WTC11 (cell line): Measurements from ENCODE around the gene EGFR. TPM values are rescaled to one million over a fixed set of nuclear protein-coding genes. Genes with fewer than 3 reads are reported as not detected.

ENCODE experiments used
- ATAC-seq: fragments of 200-7000 bp; cut with Tn5 transposase; 2 replicates; pipeline ENCODE4 v1.10.0; 2021; ENCODE audit warnings: mild to moderate bottlenecking, moderate library complexity
- CTCF ChIA-PET: fragments of 300-600 bp; sonication (Branson Sonifier 250); formaldehyde crosslinking; loops from one replicate; lab custom pipeline; 2021; ENCODE audit warnings: antibody characterized with exemption; lab: Charles Lee
- POLR2A ChIA-PET: fragments of 350-600 bp; sonication (Branson Sonifier 250); formaldehyde crosslinking; loops from one replicate; lab custom pipeline; 2021; ENCODE audit warnings: antibody characterized with exemption; lab: Charles Lee
- DNase-seq: peaks from one replicate; pipeline ENCODE4 v3.0.0; 2021; ENCODE audit warnings: low spot score
- H3K27ac Mint-ChIP-seq: 2 replicates; pipeline ENCODE4 v1.8.0; 2021; ENCODE audit warnings: mixed read lengths
- H3K27me3 Mint-ChIP-seq: 2 replicates; pipeline ENCODE4 v1.8.0; 2021; ENCODE audit warnings: low read depth, mild to moderate bottlenecking, moderate library complexity, mixed read lengths
- H3K36me3 Mint-ChIP-seq: 2 replicates; pipeline ENCODE4 v1.8.0; 2021; ENCODE audit warnings: mixed read lengths
- H3K4me1 Mint-ChIP-seq: 2 replicates; pipeline ENCODE4 v1.8.0; 2022; ENCODE audit warnings: mixed read lengths
- H3K4me3 Mint-ChIP-seq: 2 replicates; pipeline ENCODE4 v1.8.0; 2021; ENCODE audit warnings: mild to moderate bottlenecking, moderate library complexity, mixed read lengths
- H3K9me3 Mint-ChIP-seq: 2 replicates; pipeline ENCODE4 v1.8.0; 2021; ENCODE audit warnings: mixed read lengths
- AFF4 ChIP-seq: sonication (generic); formaldehyde crosslinking; IDR thresholded peaks from 2 replicates; pipeline ENCODE4 v1.8.1; 2023; ENCODE audit warnings: mild to moderate bottlenecking, missing genetic modification reagents, borderline replicate concordance
- CBFB ChIP-seq: sonication (generic); formaldehyde crosslinking; IDR thresholded peaks from 2 replicates; pipeline ENCODE4 v1.8.1; 2022; ENCODE audit warnings: mild to moderate bottlenecking, low read depth, missing genetic modification reagents
- EMX1 ChIP-seq: fragments of 250-450 bp; sonication (Bioruptor Pico); IDR thresholded peaks from 2 replicates; pipeline ENCODE4 v1.8.0; 2021; ENCODE audit warnings: mild to moderate bottlenecking
- FOXK1 ChIP-seq: sonication (generic); formaldehyde crosslinking; IDR thresholded peaks from 2 replicates; pipeline ENCODE4 v1.8.0; 2022; ENCODE audit warnings: mild to moderate bottlenecking, moderate library complexity, missing genetic modification reagents
- FOXP4 ChIP-seq: sonication (generic); formaldehyde crosslinking; IDR thresholded peaks from 2 replicates; pipeline ENCODE4 v1.8.0; 2022; ENCODE audit warnings: mild to moderate bottlenecking, missing genetic modification reagents
- IRF2 ChIP-seq: sonication (generic); formaldehyde crosslinking; IDR thresholded peaks from 2 replicates; pipeline ENCODE4 v1.8.0; 2022; ENCODE audit warnings: low read depth, missing genetic modification reagents, borderline replicate concordance
- MYBL2 ChIP-seq: sonication (generic); formaldehyde crosslinking; IDR thresholded peaks from 2 replicates; pipeline ENCODE4 v1.8.1; 2023; ENCODE audit warnings: mild to moderate bottlenecking, moderate library complexity, missing genetic modification reagents
- NFATC4 ChIP-seq: fragments of 250-450 bp; sonication (Bioruptor Pico); IDR thresholded peaks from 2 replicates; pipeline ENCODE4 v1.9.0; 2021; ENCODE audit warnings: mild to moderate bottlenecking
- TCF7 ChIP-seq: sonication (generic); formaldehyde crosslinking; IDR thresholded peaks from 2 replicates; pipeline ENCODE4 v1.8.0; 2022; ENCODE audit warnings: mild to moderate bottlenecking, low read depth, missing genetic modification reagents, moderate library complexity
- ZNF138 ChIP-seq: sonication (generic); formaldehyde crosslinking; conservative IDR thresholded peaks from 2 replicates; pipeline ENCODE4 v1.8.1; 2022; ENCODE audit warnings: mild to moderate bottlenecking, moderate library complexity, missing genetic modification reagents
- ZNF512 ChIP-seq: sonication (generic); formaldehyde crosslinking; IDR thresholded peaks from 2 replicates; pipeline ENCODE4 v1.8.1; 2022; ENCODE audit warnings: missing genetic modification reagents, borderline replicate concordance
- ZNF671 ChIP-seq: fragments of 250-450 bp; sonication (Bioruptor Pico); IDR thresholded peaks from 2 replicates; pipeline ENCODE4 v1.8.0; 2021; ENCODE audit warnings: mild to moderate bottlenecking
- total RNA-seq: library from RNA; stranded (reverse); gene quantifications from 3 replicates; pipeline ENCODE4 v1.2.3, GENCODE V29; 2021
- TF ChIP-seq, protein P1 (sequence below): fragments of 250-450 bp; sonication (Bioruptor Pico); IDR thresholded peaks from 2 replicates; pipeline ENCODE4 v1.9.0; 2021; ENCODE audit warnings: mild to moderate bottlenecking
- TF ChIP-seq, protein P2 (sequence below): sonication (generic); formaldehyde crosslinking; IDR thresholded peaks from 2 replicates; pipeline ENCODE4 v1.8.0; 2023; ENCODE audit warnings: missing genetic modification reagents

EGFR gene
- total RNA-seq, 1 experiment from 2014 or later, result 5.9 TPM

GRCh38 chr7:55210716-55211115 lies 191.9 kb downstream of the EGFR start:
- POLR2A ChIA-PET, result no interaction called here
- H3K27ac Mint-ChIP-seq, result no peak overlapping the region

More at GRCh38 chr7:55210716-55211115, 191.9 kb downstream of the EGFR start:
- CTCF ChIA-PET, result interaction anchor here (0.6 to 6.5 kb wide), 4 partner anchors 40 to 68 kb away, joined by 3 to 36 read pairs (median 6); no protein-coding TSS in a partner anchor
- no peak overlapping the region for H3K4me3 Mint-ChIP-seq
- no peaks in the 10 kb centered on the region for H3K27me3 Mint-ChIP-seq
- no peaks in the 10 kb centered on the region for H3K9me3 Mint-ChIP-seq
- peaks cover 3% of the 10 kb centered on the region; the same call in 1 of the 2 replicates for H3K36me3 Mint-ChIP-seq
- TF ChIP-seq, protein P1, sequence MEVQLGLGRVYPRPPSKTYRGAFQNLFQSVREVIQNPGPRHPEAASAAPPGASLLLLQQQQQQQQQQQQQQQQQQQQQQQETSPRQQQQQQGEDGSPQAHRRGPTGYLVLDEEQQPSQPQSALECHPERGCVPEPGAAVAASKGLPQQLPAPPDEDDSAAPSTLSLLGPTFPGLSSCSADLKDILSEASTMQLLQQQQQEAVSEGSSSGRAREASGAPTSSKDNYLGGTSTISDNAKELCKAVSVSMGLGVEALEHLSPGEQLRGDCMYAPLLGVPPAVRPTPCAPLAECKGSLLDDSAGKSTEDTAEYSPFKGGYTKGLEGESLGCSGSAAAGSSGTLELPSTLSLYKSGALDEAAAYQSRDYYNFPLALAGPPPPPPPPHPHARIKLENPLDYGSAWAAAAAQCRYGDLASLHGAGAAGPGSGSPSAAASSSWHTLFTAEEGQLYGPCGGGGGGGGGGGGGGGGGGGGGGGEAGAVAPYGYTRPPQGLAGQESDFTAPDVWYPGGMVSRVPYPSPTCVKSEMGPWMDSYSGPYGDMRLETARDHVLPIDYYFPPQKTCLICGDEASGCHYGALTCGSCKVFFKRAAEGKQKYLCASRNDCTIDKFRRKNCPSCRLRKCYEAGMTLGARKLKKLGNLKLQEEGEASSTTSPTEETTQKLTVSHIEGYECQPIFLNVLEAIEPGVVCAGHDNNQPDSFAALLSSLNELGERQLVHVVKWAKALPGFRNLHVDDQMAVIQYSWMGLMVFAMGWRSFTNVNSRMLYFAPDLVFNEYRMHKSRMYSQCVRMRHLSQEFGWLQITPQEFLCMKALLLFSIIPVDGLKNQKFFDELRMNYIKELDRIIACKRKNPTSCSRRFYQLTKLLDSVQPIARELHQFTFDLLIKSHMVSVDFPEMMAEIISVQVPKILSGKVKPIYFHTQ (CRISPR knock-in tag), result no peak
- TF ChIP-seq IRF2 (CRISPR knock-in tag) (no peak), MYBL2 (CRISPR knock-in tag) (no peak), ZNF138 (CRISPR knock-in tag) (no peak), AFF4 (no peak), ZNF512 (no peak), NFATC4 (no peak), FOXK1 (CRISPR knock-in tag) (no peak), FOXP4 (no peak), CBFB (CRISPR knock-in tag) (no peak), TCF7 (CRISPR knock-in tag) (no peak), EMX1 (CRISPR knock-in tag) (no peak), ZNF671 (CRISPR knock-in tag) (no peak)
- TF ChIP-seq, protein P2, sequence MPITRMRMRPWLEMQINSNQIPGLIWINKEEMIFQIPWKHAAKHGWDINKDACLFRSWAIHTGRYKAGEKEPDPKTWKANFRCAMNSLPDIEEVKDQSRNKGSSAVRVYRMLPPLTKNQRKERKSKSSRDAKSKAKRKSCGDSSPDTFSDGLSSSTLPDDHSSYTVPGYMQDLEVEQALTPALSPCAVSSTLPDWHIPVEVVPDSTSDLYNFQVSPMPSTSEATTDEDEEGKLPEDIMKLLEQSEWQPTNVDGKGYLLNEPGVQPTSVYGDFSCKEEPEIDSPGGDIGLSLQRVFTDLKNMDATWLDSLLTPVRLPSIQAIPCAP, result no peak
- H3K4me1 Mint-ChIP-seq, result peaks cover 18% of the 10 kb centered on the region
- no peak for ATAC-seq
- DNase-seq, result no peak
